Motor neuron (in vitro differentiated cells): ENCODE results near the gene COQ3. TPM values are rescaled to one million over a fixed set of nuclear protein-coding genes. Genes with fewer than 3 reads are reported as not detected.
A peak's percentile ranks its signal among the peaks of the same experiment; 100 is the strongest.
"Not testable (repeated sequence)": the region's sequence is repeated elsewhere in the genome, so short reads cannot be mapped to it uniquely, and the experiment has no call there.

Source experiments
- ATAC-seq, 8 experiments: fragments of 200-7000 bp; cut with Tn5 transposase; replicated peaks in 6 of 8; 2 replicates each; pipeline ENCODE4 v1.8.0; 2021; ENCODE audit warnings: mild to moderate bottlenecking in 8 of 8, moderate library complexity in 8 of 8
- H3K27ac ChIP-seq, 2 donors: fragments of 250-450 bp; sonication (Bioruptor Pico); 2 replicates each; pipeline ENCODE4 v1.9.0; 2021; ENCODE audit warnings: antibody characterized with exemption in 2 of 2, mild to moderate bottlenecking in 2 of 2, moderate library complexity in 1 of 2
- H3K4me1 ChIP-seq, 2 donors: fragments of 250-450 bp; sonication (Bioruptor Pico); replicated peaks in 1 of 2; 2 replicates each; pipeline ENCODE4 v1.6.1; 2021; ENCODE audit warnings: antibody characterized with exemption in 2 of 2, mild to moderate bottlenecking in 2 of 2, moderate library complexity in 1 of 2
- H3K4me3 ChIP-seq, 5 donors: fragments of 250-450 bp; sonication (Bioruptor Pico); 2 replicates each; pipeline ENCODE4 v1.9.0; 2021; ENCODE audit warnings: antibody characterized with exemption in 5 of 5, mild to moderate bottlenecking in 5 of 5, moderate library complexity in 4 of 5
- WGBS, 10 experiments: fragments of 450-650 bp; shearing (Covaris generic); methylation state at CpG; one replicate each; pipeline ENCODE4 v1.0.0; 2022; 5-methylcytosine and 5-hydroxymethylcytosine counted together
- in situ Hi-C, 9 experiments: fragments of 400-800 bp; cut with MboI; loops; one replicate each; pipeline ENCODE4 v1.15.0; 2021; ENCODE audit warnings: low sequenced_read_pairs in 9 of 9, low pct_unique_long_range_greater_than_20kb in 2 of 9; ENCODE audit not compliant: unreplicated experiment in 9 of 9
- total RNA-seq, 8 experiments: library from RNA; unstranded; fragments of 300-600 nt; gene quantifications; 2 replicates each; pipeline versions ENCODE4 v1.2.3 to v1.2.4, GENCODE V29; 2022

The COQ3 gene
- total RNA-seq, 8 experiments from 2014 or later, result 5.2 to 17.7 (median 7.2) TPM

GRCh38 chr6:99344289-99344688 lies 49.7 kb downstream of the COQ3 start:
- ATAC-seq, result peak in 1 of 8 experiments; percentile 11
- H3K4me3 ChIP-seq, result no peak overlapping the region
- WGBS, 10 experiments, result 37 to 75% (median 53%) methylated on average over 1 to 3 of the region's 3 CpGs; no CpG with 5 or more reads in 1 of the 10 experiments
- in situ Hi-C loops, result no loop called here
- H3K27ac ChIP-seq, result no peak overlapping the region
- peaks cover 9 to 25% of the 10 kb centered on the region in 2 donors for H3K4me1 ChIP-seq

GRCh38 chr6:99341862-99342455 lies 52.0 kb downstream of the COQ3 start:
- in situ Hi-C loops, result no loop called here
- no peak for ATAC-seq
- WGBS, 10 experiments, result 28 to 100% (median 88%) methylated on average over 1 to 5 of the region's 5 CpGs; no CpG with 5 or more reads in 1 of the 10 experiments
- Histone ChIP-seq H3K4me3 (no peak overlapping the region), H3K4me1 (peaks cover 1 to 17% of the 10 kb centered on the region in 2 donors), H3K27ac (no peak overlapping the region)

- 40 to 83% (median 60%) methylated on average over 1 to 2 of the region's 2 CpGs; no CpG with 5 or more reads in 5 of the 10 experiments for WGBS, 10 experiments
- no peak for ATAC-seq
- H3K27ac ChIP-seq, result no peak overlapping the region
- no peak overlapping the region for H3K4me3 ChIP-seq
- peaks cover 3% of the 10 kb centered on the region in 2 donors for H3K4me1 ChIP-seq
- in situ Hi-C loops, result no loop called here
Measured at GRCh38 chr6:99338188-99338587, 55.8 kb downstream of the COQ3 start.

- H3K4me1 ChIP-seq, result peaks cover 11 to 16% of the 10 kb centered on the region in 2 donors
- ATAC-seq, H3K27ac ChIP-seq, in situ Hi-C loops, H3K4me3 ChIP-seq: not testable (repeated sequence)
- WGBS, 10 experiments, result 49 to 93% (median 65%) methylated on average over 2 to 6 of the region's 6 CpGs; no CpG with 5 or more reads in 1 of the 10 experiments
Measured at GRCh38 chr6:99335298-99335697, 58.7 kb downstream of the COQ3 start.

- no peak overlapping the region for H3K4me3 ChIP-seq
- peaks cover 11 to 16% of the 10 kb centered on the region in 2 donors for H3K4me1 ChIP-seq
- H3K27ac ChIP-seq, result no peak overlapping the region
- ATAC-seq, result peak in 5 of 8 experiments; percentile 55 to 86 (median 78)
- WGBS, 10 experiments, result 0 to 78% (median 27%) methylated on average over 1 to 2 of the region's 2 CpGs; no CpG with 5 or more reads in 3 of the 10 experiments
- in situ Hi-C loops, result no loop called here
Measured at GRCh38 chr6:99334526-99335127, 59.4 kb downstream of the COQ3 start.

GRCh38 chr6:99333068-99333467 lies 60.9 kb downstream of the COQ3 start:
- no peak overlapping the region for H3K4me3 ChIP-seq
- peaks cover 11 to 16% of the 10 kb centered on the region in 2 donors for H3K4me1 ChIP-seq
- in situ Hi-C loops, result no loop called here
- 17 to 97% (median 87%) methylated on average over 2 to 6 of the region's 6 CpGs; no CpG with 5 or more reads in 1 of the 10 experiments for WGBS, 10 experiments
- no peak overlapping the region for H3K27ac ChIP-seq
- ATAC-seq, result no peak

GRCh38 chr6:99331531-99331930 lies 62.5 kb downstream of the COQ3 start:
- peak in 5 of 8 experiments; percentile 74 to 97 (median 91) for ATAC-seq
- Histone ChIP-seq H3K4me1 (peaks cover 7 to 13% of the 10 kb centered on the region in 2 donors), H3K4me3 (no peak overlapping the region), H3K27ac (no peak overlapping the region)
- in situ Hi-C loops, result no loop called here
- 33 to 74% (median 60%) methylated on average over 1 to 3 of the region's 3 CpGs; no CpG with 5 or more reads in 4 of the 10 experiments for WGBS, 10 experiments

- H3K27ac ChIP-seq, result no peak overlapping the region
- peak in 5 of 8 experiments; percentile 32 to 97 (median 93) for ATAC-seq
- in situ Hi-C loops, result no loop called here
- H3K4me1 ChIP-seq, result peaks cover 7 to 13% of the 10 kb centered on the region in 2 donors
- no peak overlapping the region for H3K4me3 ChIP-seq
- 0 to 60% (median 14%) methylated on average over 1 to 2 of the region's 2 CpGs; no CpG with 5 or more reads in 4 of the 10 experiments for WGBS, 10 experiments
Measured at GRCh38 chr6:99330159-99330558, 63.8 kb downstream of the COQ3 start.

- in situ Hi-C loops, result no loop called here
- Histone ChIP-seq H3K4me1 (no peaks in the 10 kb centered on the region), H3K4me3 (no peak overlapping the region), H3K27ac (no peak overlapping the region)
- no peak for ATAC-seq
Measured at GRCh38 chr6:99324996-99325395, 69.0 kb downstream of the COQ3 start.

Other genes with a start within 250 kb of the COQ3 start
- 10 to 100 TPM in 5 of 8 experiments, 1 to 10 TPM in 1, under 1 TPM in 2; 0.31 to 33.3 (median 21.2) TPM for gene FAXC, start 44.5 kb downstream of the COQ3 start, total RNA-seq
- 100 to 1,000 TPM in 7 of 8 experiments, 10 to 100 TPM in 1; 81.8 to 232 (median 134) TPM for gene PNISR, start 31.1 kb upstream of the COQ3 start, total RNA-seq
- gene USP45, start 121.2 kb upstream of the COQ3 start, total RNA-seq, result 10 to 100 TPM in 7 of 8 experiments, 1 to 10 TPM in 1; 6.3 to 27.3 (median 12.5) TPM
- 10 to 100 TPM; 29.7 to 68.5 (median 41.9) TPM for gene CCNC, start 174.5 kb upstream of the COQ3 start, total RNA-seq
- gene PRDM13, start 212.6 kb upstream of the COQ3 start, total RNA-seq, result under 1 TPM in 5 of 8 experiments, not detected in 3; 0.05 to 0.28 (median 0.13) TPM